DND-41 (cell line): ENCODE results near the gene TCEA2.

Experiments
- ATAC-seq: fragments of 200-7000 bp; cut with Tn5 transposase; 3 replicates; pipeline ENCODE4 v1.9.1; 2021; ENCODE audit warnings: low read depth; ENCODE audit not compliant: insufficient read depth
- DNase-seq: peaks from one replicate; pipeline ENCODE4 v3.0.0-alpha.2; 2020
- H2AFZ ChIP-seq: 2 replicates; pipeline ENCODE4 v1.6.0; 2012; ENCODE audit warnings: low read depth, low read length
- H3K27ac ChIP-seq: 2 replicates; pipeline ENCODE4 v1.5.1; 2012; ENCODE audit warnings: low read length, inconsistent platforms
- H3K27me3 ChIP-seq: fragments of 200-600 bp; sonication (generic); 2 replicates; pipeline ENCODE4 v1.6.0; 2012; ENCODE audit warnings: low read length, mild to moderate bottlenecking, inconsistent platforms; ENCODE audit not compliant: insufficient read depth, poor library complexity
- H3K36me3 ChIP-seq: 2 replicates; pipeline ENCODE4 v1.5.1; 2012; ENCODE audit warnings: low read length, inconsistent platforms; ENCODE audit not compliant: insufficient read depth
- H3K4me1 ChIP-seq: 2 replicates; pipeline ENCODE4 v1.5.1; 2012; ENCODE audit warnings: mild to moderate bottlenecking, low read length; ENCODE audit not compliant: insufficient read depth
- H3K4me2 ChIP-seq: 2 replicates; pipeline ENCODE4 v1.6.0; 2012; ENCODE audit warnings: mild to moderate bottlenecking, moderate library complexity, low read length, inconsistent platforms; ENCODE audit not compliant: insufficient read depth
- H3K4me3 ChIP-seq, 2 experiments: fragments of 200-600 bp in 1 of 2; shearing (Covaris generic) in 1 of 2; 2 replicates each; pipeline ENCODE4 v1.5.1; 2012 to 2016; ENCODE audit warnings: inconsistent platforms in 2 of 2, low read length in 2 of 2, mild to moderate bottlenecking in 2 of 2, low read depth in 1 of 2, moderate library complexity in 1 of 2
- H3K79me2 ChIP-seq: 2 replicates; pipeline ENCODE4 v1.6.0; 2012; ENCODE audit warnings: low read length, inconsistent platforms; ENCODE audit not compliant: insufficient read depth
- H3K9ac ChIP-seq: 2 replicates; pipeline ENCODE4 v1.6.0; 2012; ENCODE audit warnings: low read depth, mild to moderate bottlenecking, inconsistent platforms, low read length, moderate library complexity
- H3K9me3 ChIP-seq: 2 replicates; pipeline ENCODE4 v1.5.1; 2012; ENCODE audit warnings: low read length, moderate library complexity, mild to moderate bottlenecking, inconsistent platforms; ENCODE audit not compliant: insufficient read depth, severe bottlenecking
- H4K20me1 ChIP-seq: 2 replicates; pipeline ENCODE4 v1.6.0; 2012; ENCODE audit warnings: low read length; ENCODE audit not compliant: insufficient read depth
- EZH2 ChIP-seq: IDR thresholded peaks from 3 replicates; pipeline ENCODE4 v1.6.1; 2012; ENCODE audit warnings: borderline replicate concordance, low read depth, mild to moderate bottlenecking, moderate library complexity, low read length, inconsistent platforms; ENCODE audit not compliant: severe bottlenecking
- TF ChIP-seq, protein P1 (sequence below): IDR thresholded peaks from 2 replicates; pipeline ENCODE4 v1.5.1; 2012; ENCODE audit warnings: borderline replicate concordance, low read length, moderate library complexity, mild to moderate bottlenecking; ENCODE audit not compliant: poor library complexity, severe bottlenecking; ENCODE audit errors: extremely low read depth

The TCEA2 gene

DNA sequence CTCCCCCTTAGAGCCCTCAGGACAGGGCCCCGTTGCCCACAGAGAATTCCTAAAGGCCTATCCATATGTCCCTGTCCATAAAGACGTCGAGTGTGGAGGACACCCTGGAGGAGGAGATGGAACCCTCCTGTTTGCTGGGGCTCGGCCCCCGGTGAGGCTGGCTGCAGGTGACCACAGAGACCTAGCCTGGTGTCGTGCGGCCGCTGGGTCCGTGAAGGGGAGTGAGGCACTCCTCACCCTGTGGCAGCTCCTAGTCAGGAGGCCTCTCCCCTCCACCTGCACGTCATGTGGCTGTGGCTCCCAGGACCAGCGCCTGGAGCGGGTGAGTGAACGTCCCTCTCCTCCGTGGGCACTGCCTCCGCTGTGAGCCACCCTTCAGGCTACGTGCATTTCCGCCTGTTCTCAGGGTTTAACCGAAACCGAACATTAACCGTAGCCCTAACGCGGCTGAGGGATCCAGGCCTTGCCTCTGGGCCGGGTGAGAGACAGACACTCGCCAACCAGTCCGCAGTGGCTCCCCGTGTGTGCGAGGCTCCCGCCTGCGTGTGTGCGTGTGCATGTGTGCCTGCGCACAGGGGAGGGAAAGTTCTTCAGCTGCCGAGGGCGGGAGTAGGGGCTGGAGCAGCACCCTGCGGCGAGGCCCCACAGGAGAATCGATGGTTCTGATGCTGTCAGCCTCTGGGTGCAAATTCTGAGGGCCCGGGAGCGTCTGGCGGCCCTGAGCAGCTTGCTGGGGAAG is 5.9 kb upstream of the TCEA2 start:
- no peak overlapping the region for H2AFZ ChIP-seq
- H4K20me1 ChIP-seq: no peaks in the 10 kb centered on the region
- no peaks in the 10 kb centered on the region for H3K36me3 ChIP-seq
- no peak for TF ChIP-seq EZH2
- TF ChIP-seq, protein P1, sequence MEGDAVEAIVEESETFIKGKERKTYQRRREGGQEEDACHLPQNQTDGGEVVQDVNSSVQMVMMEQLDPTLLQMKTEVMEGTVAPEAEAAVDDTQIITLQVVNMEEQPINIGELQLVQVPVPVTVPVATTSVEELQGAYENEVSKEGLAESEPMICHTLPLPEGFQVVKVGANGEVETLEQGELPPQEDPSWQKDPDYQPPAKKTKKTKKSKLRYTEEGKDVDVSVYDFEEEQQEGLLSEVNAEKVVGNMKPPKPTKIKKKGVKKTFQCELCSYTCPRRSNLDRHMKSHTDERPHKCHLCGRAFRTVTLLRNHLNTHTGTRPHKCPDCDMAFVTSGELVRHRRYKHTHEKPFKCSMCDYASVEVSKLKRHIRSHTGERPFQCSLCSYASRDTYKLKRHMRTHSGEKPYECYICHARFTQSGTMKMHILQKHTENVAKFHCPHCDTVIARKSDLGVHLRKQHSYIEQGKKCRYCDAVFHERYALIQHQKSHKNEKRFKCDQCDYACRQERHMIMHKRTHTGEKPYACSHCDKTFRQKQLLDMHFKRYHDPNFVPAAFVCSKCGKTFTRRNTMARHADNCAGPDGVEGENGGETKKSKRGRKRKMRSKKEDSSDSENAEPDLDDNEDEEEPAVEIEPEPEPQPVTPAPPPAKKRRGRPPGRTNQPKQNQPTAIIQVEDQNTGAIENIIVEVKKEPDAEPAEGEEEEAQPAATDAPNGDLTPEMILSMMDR: no peak
- H3K4me2 ChIP-seq: no peak overlapping the region
- H3K27me3 ChIP-seq: no peaks in the 10 kb centered on the region
- ATAC-seq (peak; percentile 9; the same call in 2 of the 3 replicates), DNase-seq (no peak)
- no peaks in the 10 kb centered on the region for H3K79me2 ChIP-seq
- no peak overlapping the region for H3K9ac ChIP-seq
- H3K27ac ChIP-seq: no peak overlapping the region
- peaks cover 6% of the 10 kb centered on the region for H3K4me1 ChIP-seq
- no peak overlapping the region for H3K4me3 ChIP-seq
- no peaks in the 10 kb centered on the region for H3K9me3 ChIP-seq

DNA sequence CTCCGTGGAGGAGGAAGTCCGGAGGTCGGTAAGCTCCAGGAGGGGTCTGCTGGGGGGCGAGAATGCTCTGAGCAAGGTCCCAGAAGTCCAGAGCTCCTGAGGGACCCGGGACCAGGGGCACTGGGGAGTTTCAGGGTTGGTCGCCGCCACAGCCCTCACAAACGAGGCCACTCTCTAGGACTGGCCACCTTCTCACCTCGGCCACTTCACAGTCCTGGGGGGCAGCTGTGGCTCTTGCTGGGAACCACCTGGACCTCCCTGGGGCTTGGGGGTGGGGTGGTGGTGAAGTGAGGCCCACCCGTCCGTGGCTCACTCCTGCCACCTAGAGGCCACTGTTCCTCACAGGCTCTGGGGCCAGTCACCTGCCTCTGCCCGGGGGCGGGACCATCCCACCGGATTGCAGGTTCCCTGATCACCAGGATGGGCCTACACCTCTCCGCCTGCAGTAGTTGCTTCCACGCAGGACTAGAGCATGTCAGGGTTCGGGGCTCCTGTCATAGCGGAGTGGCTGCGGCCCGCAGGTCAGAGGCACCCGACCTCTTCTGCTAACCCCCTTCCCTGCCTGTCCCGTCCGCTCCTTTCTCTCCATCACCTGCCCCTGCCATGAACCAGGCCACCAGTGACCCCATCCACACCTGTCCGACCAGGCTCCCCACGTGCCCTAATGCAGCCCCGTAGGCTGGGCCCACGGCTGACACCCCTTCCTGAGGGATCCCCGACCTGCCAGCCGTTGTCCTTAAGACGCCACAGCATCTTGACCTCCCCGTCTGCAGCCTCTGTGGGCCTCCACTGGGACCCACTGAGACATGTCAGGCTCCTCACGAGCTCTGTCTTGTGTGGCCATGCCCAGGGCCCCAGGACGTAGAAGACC is 5.1 kb upstream of the TCEA2 start:
- peak; percentile 82 for DNase-seq
- Histone ChIP-seq H3K27ac (no peak overlapping the region), H2AFZ (no peak overlapping the region), H3K36me3 (no peaks in the 10 kb centered on the region), H3K9me3 (no peaks in the 10 kb centered on the region), H3K4me2 (no peak overlapping the region), H3K9ac (no peak overlapping the region), H3K4me3 (no peak overlapping the region), H4K20me1 (no peaks in the 10 kb centered on the region), H3K27me3 (no peaks in the 10 kb centered on the region), H3K4me1 (peaks cover 13% of the 10 kb centered on the region), H3K79me2 (no peaks in the 10 kb centered on the region)
- ATAC-seq: peak; percentile 85
- TF ChIP-seq, protein P1: peak; percentile 96
- TF ChIP-seq EZH2: no peak

DNA sequence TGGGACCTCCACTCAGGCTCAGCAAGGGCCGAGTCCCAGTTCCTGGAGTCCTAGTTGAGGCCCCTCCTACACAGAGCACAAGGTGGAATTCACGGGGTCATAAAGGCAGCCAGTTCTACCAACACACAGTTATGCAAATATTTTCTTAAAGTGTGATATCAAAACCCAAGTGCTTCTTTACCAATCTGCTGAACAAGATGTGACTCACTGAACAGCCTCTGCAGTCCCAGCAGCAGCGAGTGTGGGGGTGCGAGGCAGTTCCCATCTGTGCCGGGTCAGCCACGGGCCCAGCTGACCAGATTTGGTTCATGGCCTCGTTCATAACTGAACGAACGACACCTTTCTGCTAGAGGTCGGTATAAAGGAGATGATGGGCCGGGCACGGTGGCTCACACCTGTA is 4.5 kb upstream of the TCEA2 start:
- Histone ChIP-seq H3K79me2 (peaks cover 2% of the 10 kb centered on the region; the same call in 1 of the 2 replicates), H3K9me3 (no peaks in the 10 kb centered on the region), H3K27ac (no peak overlapping the region), H2AFZ (no peak overlapping the region), H3K36me3 (no peaks in the 10 kb centered on the region), H3K9ac (no peak overlapping the region), H4K20me1 (no peaks in the 10 kb centered on the region), H3K4me3 (no peak overlapping the region), H3K27me3 (no peaks in the 10 kb centered on the region), H3K4me2 (no peak overlapping the region), H3K4me1 (peaks cover 17% of the 10 kb centered on the region)
- ATAC-seq (no peak), DNase-seq (no peak)
- TF ChIP-seq, protein P1: no peak
- TF ChIP-seq EZH2: no peak
